RWPE1 (cell line): ENCODE measurements around the gene SMIM13.
"Not testable (repeated sequence)": the region's sequence is repeated elsewhere in the genome, so short reads cannot be mapped to it uniquely, and the experiment has no call there.

Source experiments
- CTCF ChIA-PET: fragments of 350-600 bp; sonication (Branson Sonifier 250); formaldehyde crosslinking; extraction: SDS; loops from one replicate; lab custom pipeline; 2021; lab: Yijun Ruan, JAX
- POLR2A ChIA-PET: fragments of 400-600 bp; formaldehyde crosslinking; extraction: SDS; loops from one replicate; lab custom pipeline; 2020; ENCODE audit warnings: antibody characterized with exemption; ENCODE audit not compliant: low non-redundant PET; lab: Yijun Ruan, JAX
- DNase-seq: peaks from one replicate; pipeline ENCODE4 v3.0.0; 2012; ENCODE audit warnings: low spot score
- H3K27ac ChIP-seq: fragments of 450-650 bp; 2 replicates; pipeline ENCODE4 v1.5.1; 2017
- CTCF ChIP-seq: fragments of 450-650 bp; conservative IDR thresholded peaks from 2 replicates; pipeline ENCODE4 v1.5.1; 2017; ENCODE audit warnings: low read depth, mild to moderate bottlenecking

Gene SMIM13

GRCh38 chr6:11113038-11113437 lies 19.4 kb downstream of the SMIM13 start:
- CTCF ChIA-PET: interaction anchor here (0.7 kb wide), 1 partner anchor 382 kb away, joined by 4 read pairs; no protein-coding TSS in a partner anchor
- DNase-seq: no peak
- H3K27ac ChIP-seq: no peak overlapping the region
- no peak for TF ChIP-seq CTCF
- POLR2A ChIA-PET: no interaction called here

GRCh38 chr6:11115808-11116536 lies 22.3 kb downstream of the SMIM13 start:
- peak overlapping the region; percentile 51 for H3K27ac ChIP-seq
- CTCF ChIA-PET: interaction anchor here (0.6 to 0.7 kb wide), 2 partner anchors 77 to 692 kb away, joined by 3 to 4 read pairs; no protein-coding TSS in a partner anchor
- DNase-seq: peak; percentile 63
- POLR2A ChIA-PET: not testable (repeated sequence)

- no peak for TF ChIP-seq CTCF
- ChIA-PET POLR2A (no interaction called here), CTCF (interaction anchor here (0.6 kb wide), 2 partner anchors 21 to 224 kb away, joined by 3 read pairs; no protein-coding TSS in a partner anchor)
- no peak for DNase-seq
- no peak overlapping the region for H3K27ac ChIP-seq
These were observed 26.8 kb downstream of the SMIM13 start for GRCh38 chr6:11120271-11121005.

- H3K27ac ChIP-seq: no peak overlapping the region
- CTCF ChIA-PET: no interaction called here
- no peak for DNase-seq
- no peak for TF ChIP-seq CTCF
- POLR2A ChIA-PET: interaction anchor here (0.6 kb wide), 1 partner anchor 10 kb away, joined by 3 read pairs; no protein-coding TSS in a partner anchor
These were observed 28.2 kb downstream of the SMIM13 start for GRCh38 chr6:11121851-11122250.

GRCh38 chr6:11122380-11122779 lies 28.7 kb downstream of the SMIM13 start:
- H3K27ac ChIP-seq: no peak overlapping the region
- TF ChIP-seq CTCF: no peak
- ChIA-PET CTCF (no interaction called here), POLR2A (interaction anchor here (0.6 kb wide), 1 partner anchor 10 kb away, joined by 3 read pairs; no protein-coding TSS in a partner anchor)
- no peak for DNase-seq

GRCh38 chr6:11123978-11124377 lies 30.3 kb downstream of the SMIM13 start:
- POLR2A ChIA-PET: no interaction called here
- CTCF ChIA-PET: interaction anchor here (0.6 to 0.7 kb wide), 2 partner anchors 20 to 285 kb away, joined by 3 read pairs; no protein-coding TSS in a partner anchor
- no peak for TF ChIP-seq CTCF
- DNase-seq: no peak
- H3K27ac ChIP-seq: no peak overlapping the region
